ENCODE results near the gene OSBPL10.

- TF ChIP-seq CTCF (IDR thresholded peaks at IDR 0.05) (no peak), ZFX (IDR thresholded peaks at IDR 0.05; ENCODE audit: borderline replicate concordance) (no peak)
These were observed 204.0 kb downstream of the OSBPL10 start for GRCh38 chr3:31777092-31777491.
